RWPE1 (cell line): ENCODE data around the gene ASCL5.

Experiments used
- CTCF ChIA-PET: fragments of 350-600 bp; sonication (Branson Sonifier 250); formaldehyde crosslinking; extraction: SDS; loops from one replicate; lab custom pipeline; 2021; lab: Yijun Ruan, JAX
- POLR2A ChIA-PET: fragments of 400-600 bp; formaldehyde crosslinking; extraction: SDS; loops from one replicate; lab custom pipeline; 2020; ENCODE audit warnings: antibody characterized with exemption; ENCODE audit not compliant: low non-redundant PET; lab: Yijun Ruan, JAX
- DNase-seq: peaks from one replicate; pipeline ENCODE4 v3.0.0; 2012; ENCODE audit warnings: low spot score
- H3K27ac ChIP-seq: fragments of 450-650 bp; 2 replicates; pipeline ENCODE4 v1.5.1; 2017
- CTCF ChIP-seq: fragments of 450-650 bp; conservative IDR thresholded peaks from 2 replicates; pipeline ENCODE4 v1.5.1; 2017; ENCODE audit warnings: low read depth, mild to moderate bottlenecking

ASCL5 gene

DNA sequence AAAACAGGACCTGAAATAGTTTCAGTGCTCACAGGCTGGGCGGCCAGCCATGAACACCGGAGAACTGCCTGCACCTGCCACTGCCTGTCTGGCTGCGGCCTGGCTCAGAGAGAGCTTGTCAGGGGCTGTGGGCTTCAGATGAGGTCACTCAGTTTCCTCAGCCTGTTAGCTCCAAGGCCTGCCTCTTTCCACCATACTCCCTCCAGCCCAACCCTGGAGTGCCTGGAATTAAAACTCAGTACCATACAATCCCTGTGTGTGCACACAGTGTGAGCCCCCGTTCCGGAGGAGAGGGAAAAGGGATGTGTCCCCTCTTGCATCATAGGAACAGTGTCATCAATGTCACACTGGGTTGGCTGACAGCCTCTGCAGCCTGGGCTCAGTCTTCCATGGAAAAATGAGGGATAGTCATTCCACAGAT is 30.9 kb downstream of the ASCL5 start:
- no peak for TF ChIP-seq CTCF
- ChIA-PET CTCF (interaction anchor here (0.6 to 1.9 kb wide), 4 partner anchors 9 to 123 kb away, joined by 4 to 7 read pairs (median 5); no protein-coding TSS in a partner anchor), POLR2A (no interaction called here)
- no peak for DNase-seq
- peak overlapping the region; percentile 13; the same call in 1 of the 2 replicates for H3K27ac ChIP-seq

DNA sequence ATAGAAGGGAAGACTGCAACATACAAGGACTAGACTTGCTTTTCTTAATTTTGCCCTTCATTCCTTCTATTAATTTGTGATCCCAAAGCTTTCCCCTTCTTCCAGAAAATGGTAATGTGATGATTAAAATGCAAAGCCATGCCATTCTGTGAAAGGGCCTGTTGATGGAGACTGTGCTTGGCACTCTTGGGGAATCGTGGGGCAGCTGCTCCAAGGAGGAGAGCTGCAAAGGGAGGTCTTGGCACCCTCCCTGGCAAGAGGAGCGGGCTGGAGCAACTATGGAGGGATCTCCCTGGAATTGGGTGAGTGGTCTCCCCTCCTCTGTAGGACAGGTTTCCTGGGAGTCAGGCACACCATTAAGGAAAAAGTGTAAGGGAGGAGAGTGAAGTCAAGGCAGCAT is 31.4 kb downstream of the ASCL5 start:
- ChIA-PET POLR2A (no interaction called here), CTCF (interaction anchor here (1.0 to 1.9 kb wide), 3 partner anchors 9 to 31 kb away, joined by 4 to 7 read pairs (median 6); no protein-coding TSS in a partner anchor)
- DNase-seq, result no peak
- no peak for TF ChIP-seq CTCF
- peak overlapping the region; percentile 13; the same call in 1 of the 2 replicates for H3K27ac ChIP-seq

DNA sequence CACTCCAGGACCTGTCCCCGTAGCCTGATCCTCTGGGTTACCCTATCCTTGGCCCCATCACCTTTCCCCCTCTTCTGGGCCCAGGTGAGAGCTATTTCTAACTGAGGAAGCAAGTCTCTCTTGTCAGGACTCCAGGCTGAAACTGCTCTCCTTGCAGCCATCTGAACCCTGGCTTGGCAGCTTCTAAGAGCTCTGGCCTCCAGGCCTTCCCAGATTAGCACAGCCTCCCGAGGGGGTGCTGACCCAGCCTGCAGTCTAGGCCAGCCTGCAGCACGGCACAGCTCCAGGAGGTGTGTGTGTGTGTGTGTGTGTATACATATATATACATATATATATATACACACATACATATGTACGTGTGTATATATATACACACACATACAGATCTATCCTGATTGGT is 32.2 kb downstream of the ASCL5 start:
- TF ChIP-seq CTCF, result no peak
- no peak overlapping the region for H3K27ac ChIP-seq
- no peak for DNase-seq
- CTCF ChIA-PET, result interaction anchor here (0.6 to 1.9 kb wide), 3 partner anchors 10 to 25 kb away, joined by 6 to 7 read pairs (median 6); no protein-coding TSS in a partner anchor
- POLR2A ChIA-PET, result no interaction called here

- no peak for TF ChIP-seq CTCF
- CTCF ChIA-PET, result interaction anchor here (0.6 to 1.9 kb wide), 2 partner anchors 16 to 26 kb away, joined by 6 read pairs; no protein-coding TSS in a partner anchor
- H3K27ac ChIP-seq, result no peak overlapping the region
- no peak for DNase-seq
- POLR2A ChIA-PET, result no interaction called here
Observed at GRCh38 chr1:201093962-201094361, 33.0 kb downstream of the ASCL5 start.

GRCh38 chr1:201093561-201093960 is 33.4 kb downstream of the ASCL5 start:
- no peak overlapping the region for H3K27ac ChIP-seq
- ChIA-PET POLR2A (no interaction called here), CTCF (interaction anchor here (1.9 kb wide), 1 partner anchor 26 kb away, joined by 6 read pairs; no protein-coding TSS in a partner anchor)
- DNase-seq, result no peak
- no peak for TF ChIP-seq CTCF

GRCh38 chr1:201092738-201093137 is 34.2 kb downstream of the ASCL5 start:
- POLR2A ChIA-PET, result no interaction called here
- TF ChIP-seq CTCF, result no peak
- no peak for DNase-seq
- no peak overlapping the region for H3K27ac ChIP-seq
- CTCF ChIA-PET, result interaction anchor here (1.9 kb wide), 1 partner anchor 27 kb away, joined by 6 read pairs; no protein-coding TSS in a partner anchor
